Transverse colon (tissue), 4 donors: ENCODE data around the gene FAM171A2. TPM values are rescaled to one million over a fixed set of nuclear protein-coding genes. Genes with fewer than 3 reads are reported as not detected.

Source experiments
- DNase-seq: peaks from one replicate; pipeline ENCODE4 v3.0.0-alpha.2; 2019
- H3K27ac ChIP-seq, 4 donors: fragments of 200-600 bp; sonication (generic); 2 replicates each; pipeline ENCODE4 v1.5.1; 2016 to 2018; ENCODE audit warnings: inconsistent platforms in 4 of 4
- H3K27me3 ChIP-seq: fragments of 200-600 bp; sonication (generic); 2 replicates; pipeline ENCODE4 v1.5.1; 2017; ENCODE audit warnings: inconsistent platforms
- H3K36me3 ChIP-seq, 4 donors: fragments of 200-600 bp; sonication (generic); 2 replicates each; pipeline ENCODE4 v1.5.1; 2017 to 2019; ENCODE audit warnings: inconsistent platforms in 4 of 4
- H3K4me1 ChIP-seq, 4 donors: fragments of 200-600 bp; sonication (generic); 2 replicates each; pipeline ENCODE4 v1.5.1; 2017 to 2020; ENCODE audit warnings: inconsistent platforms in 4 of 4
- H3K4me3 ChIP-seq, 4 donors: fragments of 200-600 bp; sonication (generic); 1 replicate in 1 of 4; 2 replicates in 3 of 4; pipeline versions ENCODE4 v1.5.1 to v1.6.1; 2017 to 2019; ENCODE audit warnings: inconsistent platforms in 4 of 4
- H3K9me3 ChIP-seq, 2 donors: fragments of 200-600 bp; sonication (generic); 2 replicates each; pipeline ENCODE4 v1.5.1; 2017 to 2019; ENCODE audit warnings: inconsistent platforms in 2 of 2
- EP300 ChIP-seq: sonication (generic); formaldehyde crosslinking; IDR thresholded peaks from one replicate; pipeline ENCODE4 v1.6.1; 2017; ENCODE audit warnings: antibody characterized with exemption, low read depth
- POLR2A ChIP-seq: fragments of 450-650 bp; IDR thresholded peaks from one replicate; pipeline ENCODE4 v1.6.1; 2016; ENCODE audit warnings: antibody characterized with exemption, mild to moderate bottlenecking, moderate library complexity
- POLR2AphosphoS5 ChIP-seq, 3 donors: sonication (generic); formaldehyde crosslinking; IDR thresholded peaks; one replicate each; pipeline ENCODE4 v1.6.1; 2016; ENCODE audit warnings: antibody characterized with exemption in 3 of 3
- WGBS, 2 donors: methylation state at CpG; one replicate each; pipeline ENCODE4 v1.1.5; 2018; ENCODE audit warnings: low coverage in 1 of 2; 5-methylcytosine and 5-hydroxymethylcytosine counted together
- in situ Hi-C, 4 donors: fragments of 200-750 bp; cut with MboI; loops; one replicate each; pipeline versions ENCODE4 v1.15.0 to v1.15.1; 2017; ENCODE audit warnings: low sequenced_read_pairs in 3 of 4, low pct_ligation_motif_present in 1 of 4, low pct_unique_long_range_greater_than_20kb in 1 of 4
- intact Hi-C: fragments of 100-400 bp; cut with DNase I; formaldehyde crosslinking; loops from one replicate; pipeline ENCODE4 v1.15.1; 2023; ENCODE audit warnings: low total_unique reads
- total RNA-seq, 4 donors: library from RNA; depleted of rRNA; stranded (reverse); fragments of >200 nt; gene quantifications; one replicate each; pipeline ENCODE4 v1.1.0, GENCODE V29; 2016
- TF ChIP-seq, protein P1 (sequence below), 5 experiments: fragments of 200-600 bp in 3 of 5; fragments of 450-650 bp in 2 of 5; sonication (generic) in 3 of 5; IDR thresholded peaks; 1 replicate in 2 of 5; 2 replicates in 3 of 5; pipeline ENCODE4 v1.5.1; 2016 to 2017; ENCODE audit warnings: antibody characterized with exemption in 5 of 5, inconsistent platforms in 3 of 5, mild to moderate bottlenecking in 2 of 5, moderate library complexity in 1 of 5

Gene FAM171A2
- total RNA-seq, 4 donors from 2014 or later, result 0.14 to 7.9 (median 0.95) TPM; not detected in 1

DNA sequence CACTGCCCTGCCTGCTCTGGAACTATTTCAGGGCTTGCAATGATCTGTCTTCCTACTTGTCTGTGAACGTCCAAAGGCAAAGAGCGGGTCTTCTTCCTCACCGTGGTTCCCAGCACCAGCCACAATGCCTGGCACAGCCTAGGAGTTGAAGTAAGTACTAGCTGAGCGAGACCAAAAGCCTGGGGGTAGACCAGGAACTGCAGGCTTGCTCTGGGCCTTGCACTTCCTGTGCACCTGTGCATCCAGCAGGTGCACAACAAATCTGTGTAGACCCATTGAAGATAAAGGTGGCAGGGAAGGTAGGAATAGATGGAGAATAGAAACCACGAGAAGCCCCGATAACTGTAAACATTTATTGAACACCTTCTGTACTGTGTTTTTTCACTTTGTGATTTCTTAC is 4.6 kb downstream of the FAM171A2 start:
- TF ChIP-seq, protein P1, sequence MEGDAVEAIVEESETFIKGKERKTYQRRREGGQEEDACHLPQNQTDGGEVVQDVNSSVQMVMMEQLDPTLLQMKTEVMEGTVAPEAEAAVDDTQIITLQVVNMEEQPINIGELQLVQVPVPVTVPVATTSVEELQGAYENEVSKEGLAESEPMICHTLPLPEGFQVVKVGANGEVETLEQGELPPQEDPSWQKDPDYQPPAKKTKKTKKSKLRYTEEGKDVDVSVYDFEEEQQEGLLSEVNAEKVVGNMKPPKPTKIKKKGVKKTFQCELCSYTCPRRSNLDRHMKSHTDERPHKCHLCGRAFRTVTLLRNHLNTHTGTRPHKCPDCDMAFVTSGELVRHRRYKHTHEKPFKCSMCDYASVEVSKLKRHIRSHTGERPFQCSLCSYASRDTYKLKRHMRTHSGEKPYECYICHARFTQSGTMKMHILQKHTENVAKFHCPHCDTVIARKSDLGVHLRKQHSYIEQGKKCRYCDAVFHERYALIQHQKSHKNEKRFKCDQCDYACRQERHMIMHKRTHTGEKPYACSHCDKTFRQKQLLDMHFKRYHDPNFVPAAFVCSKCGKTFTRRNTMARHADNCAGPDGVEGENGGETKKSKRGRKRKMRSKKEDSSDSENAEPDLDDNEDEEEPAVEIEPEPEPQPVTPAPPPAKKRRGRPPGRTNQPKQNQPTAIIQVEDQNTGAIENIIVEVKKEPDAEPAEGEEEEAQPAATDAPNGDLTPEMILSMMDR (IDR thresholded peaks at IDR 0.05), result no peak
- TF ChIP-seq POLR2AphosphoS5 (IDR thresholded peaks at IDR 0.05), result no peak
- intact Hi-C loops (no loop called here), in situ Hi-C loops (no loop called here)
- Histone ChIP-seq H3K4me1 (peaks cover 0 to 12% (median 6%) of the 10 kb centered on the region in 4 donors), H3K9me3 (no peaks in the 10 kb centered on the region), H3K27ac (no peak overlapping the region), H3K27me3 (peaks cover 31% of the 10 kb centered on the region), H3K36me3 (no peaks in the 10 kb centered on the region), H3K4me3 (no peak overlapping the region)
- DNase-seq, result no peak
- 58 to 62% methylated on average over 2 to 6 of the region's 6 CpGs for WGBS, 2 donors

DNA sequence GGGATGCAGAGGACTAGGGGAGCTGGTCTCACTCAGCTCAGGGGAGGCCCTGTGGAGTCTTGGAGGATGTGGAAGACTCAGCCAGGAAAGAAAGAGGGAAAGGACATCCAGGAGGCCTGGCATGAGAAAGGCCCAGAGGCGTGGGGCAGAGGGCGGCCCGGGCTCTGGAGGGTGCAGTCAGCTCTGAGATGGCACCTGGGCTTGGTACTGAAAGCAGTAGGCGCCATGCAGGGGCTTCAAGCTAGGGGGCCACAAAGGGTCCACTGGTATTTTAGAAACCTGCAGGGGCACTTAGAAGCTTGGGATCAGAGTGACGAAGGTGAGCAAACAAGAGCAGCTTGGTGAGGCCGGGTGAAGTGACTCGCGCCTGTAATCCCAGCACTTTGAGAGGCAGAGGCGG is 5.6 kb downstream of the FAM171A2 start:
- in situ Hi-C loops, result no loop called here
- Histone ChIP-seq H3K27me3 (peaks cover 27% of the 10 kb centered on the region), H3K36me3 (no peaks in the 10 kb centered on the region), H3K4me3 (no peak overlapping the region), H3K9me3 (no peaks in the 10 kb centered on the region), H3K4me1 (peaks cover 0 to 10% (median 6%) of the 10 kb centered on the region in 4 donors), H3K27ac (no peak overlapping the region)
- no peak for DNase-seq
- WGBS, 2 donors, result 79% methylated on average over 9 of the region's 9 CpGs; no CpG with 5 or more reads in 1 of the 2 donors
- TF ChIP-seq, protein P1 (IDR thresholded peaks at IDR 0.05), result no peak
- no peak for TF ChIP-seq EP300
- no peak for TF ChIP-seq POLR2AphosphoS5 (IDR thresholded peaks at IDR 0.05)
- TF ChIP-seq POLR2A, result no peak
- intact Hi-C loops, result no loop called here

DNA sequence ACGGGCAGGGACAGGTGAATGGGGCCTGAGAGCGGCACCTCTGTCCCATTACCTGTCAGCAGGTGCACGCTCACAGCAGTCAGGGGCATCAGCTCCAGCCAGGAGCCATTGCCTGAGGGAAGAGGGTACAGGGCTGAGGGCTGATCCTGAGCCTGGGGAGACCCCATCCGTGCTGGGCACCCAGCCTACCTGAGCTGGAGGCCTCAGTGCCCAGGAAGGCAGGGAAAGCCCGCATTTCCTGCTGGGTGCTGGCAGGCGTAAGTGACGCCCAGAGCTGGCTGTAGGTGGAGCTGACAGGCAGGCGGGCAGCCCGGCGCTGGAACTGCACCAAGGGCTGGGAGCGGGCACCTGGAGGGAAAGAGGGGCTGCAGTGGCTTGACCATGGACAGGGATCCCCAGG is 7.4 kb downstream of the FAM171A2 start:
- intact Hi-C loops (no loop called here), in situ Hi-C loops (no loop called here)
- H3K27me3 ChIP-seq, result peaks cover 13% of the 10 kb centered on the region
- H3K4me1 ChIP-seq, result peaks cover 0 to 7% (median 3%) of the 10 kb centered on the region in 4 donors
- H3K9me3 ChIP-seq, result no peaks in the 10 kb centered on the region
- peaks cover 0 to 9% (median 0%) of the 10 kb centered on the region in 4 donors for H3K36me3 ChIP-seq
- no peak overlapping the region for H3K4me3 ChIP-seq
- DNase-seq, result no peak
- H3K27ac ChIP-seq, result no peak overlapping the region
- WGBS, 2 donors, result 53% methylated on average over 10 of the region's 11 CpGs; no CpG with 5 or more reads in 1 of the 2 donors
- TF ChIP-seq EP300 (no peak), POLR2A (no peak)

DNA sequence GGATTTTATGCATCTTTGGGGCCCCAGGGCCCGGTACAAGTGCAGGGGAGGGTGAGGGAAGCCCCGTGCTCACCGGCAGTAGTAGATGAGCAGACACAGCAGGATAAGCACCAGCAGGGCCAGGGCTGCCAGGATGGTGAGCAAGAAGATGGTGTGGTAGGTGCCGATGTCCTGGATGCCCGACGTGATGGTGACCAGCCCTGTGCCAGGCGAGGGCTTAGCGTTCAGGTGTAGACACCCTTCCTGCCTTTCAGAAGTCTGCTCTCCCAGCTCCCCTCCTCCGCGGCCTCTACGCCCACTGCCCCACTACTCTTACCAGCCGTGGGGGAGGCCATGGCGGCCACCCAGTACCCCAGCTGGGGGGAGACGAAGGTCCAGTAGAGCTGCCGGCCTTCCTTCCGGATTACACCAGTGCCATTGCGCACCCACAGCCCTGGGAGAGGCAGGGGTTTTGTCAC is 8.0 kb downstream of the FAM171A2 start:
- peaks cover 0 to 9% (median 0%) of the 10 kb centered on the region in 4 donors for H3K36me3 ChIP-seq
- H3K27ac ChIP-seq, result no peak overlapping the region
- WGBS, 2 donors, result 80% methylated on average over 17 of the region's 17 CpGs; no CpG with 5 or more reads in 1 of the 2 donors
- H3K27me3 ChIP-seq, result peaks cover 11% of the 10 kb centered on the region
- H3K4me1 ChIP-seq, result peaks cover 0 to 7% (median 3%) of the 10 kb centered on the region in 4 donors
- DNase-seq, result no peak
- intact Hi-C loops, result no loop called here
- TF ChIP-seq, protein P1 (IDR thresholded peaks at IDR 0.05), result no peak
- TF ChIP-seq POLR2AphosphoS5 (IDR thresholded peaks at IDR 0.05) (no peak), EP300 (no peak), POLR2A (no peak)
- in situ Hi-C loops, result no loop called here
- H3K4me3 ChIP-seq, result no peak overlapping the region
- H3K9me3 ChIP-seq, result no peaks in the 10 kb centered on the region
